ENCODE measurements around the gene AKR7A2.
"Not testable (repeated sequence)": the region's sequence is repeated elsewhere in the genome, so short reads cannot be mapped to it uniquely, and the experiment has no call there.

Gene AKR7A2

DNA sequence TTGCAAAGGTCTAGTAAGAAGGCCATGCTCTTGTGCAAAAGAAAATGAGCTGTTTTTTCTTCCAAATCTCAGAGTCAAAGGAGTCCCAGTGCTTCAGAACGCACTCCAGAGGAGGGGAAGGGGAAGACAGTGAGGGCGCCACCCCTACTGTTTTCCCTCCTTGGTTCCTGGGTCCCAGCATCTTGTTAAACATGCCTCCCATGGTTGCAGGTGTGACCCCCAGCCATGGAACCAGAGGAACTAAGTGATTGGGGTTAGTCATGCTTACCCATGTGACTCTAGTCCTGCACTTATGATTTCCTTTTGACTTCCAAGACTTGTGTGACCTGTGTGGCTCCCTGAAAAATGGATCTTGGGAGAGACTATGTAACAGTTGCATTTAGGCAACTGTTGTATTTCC is 17.3 kb downstream of the AKR7A2 start:
- H3K27me3 ChIP-seq (replicated peaks; ENCODE audit: control insufficient read depth, insufficient read depth, low read length), result no peaks in the 10 kb centered on the region
- TF ChIP-seq, protein P1, sequence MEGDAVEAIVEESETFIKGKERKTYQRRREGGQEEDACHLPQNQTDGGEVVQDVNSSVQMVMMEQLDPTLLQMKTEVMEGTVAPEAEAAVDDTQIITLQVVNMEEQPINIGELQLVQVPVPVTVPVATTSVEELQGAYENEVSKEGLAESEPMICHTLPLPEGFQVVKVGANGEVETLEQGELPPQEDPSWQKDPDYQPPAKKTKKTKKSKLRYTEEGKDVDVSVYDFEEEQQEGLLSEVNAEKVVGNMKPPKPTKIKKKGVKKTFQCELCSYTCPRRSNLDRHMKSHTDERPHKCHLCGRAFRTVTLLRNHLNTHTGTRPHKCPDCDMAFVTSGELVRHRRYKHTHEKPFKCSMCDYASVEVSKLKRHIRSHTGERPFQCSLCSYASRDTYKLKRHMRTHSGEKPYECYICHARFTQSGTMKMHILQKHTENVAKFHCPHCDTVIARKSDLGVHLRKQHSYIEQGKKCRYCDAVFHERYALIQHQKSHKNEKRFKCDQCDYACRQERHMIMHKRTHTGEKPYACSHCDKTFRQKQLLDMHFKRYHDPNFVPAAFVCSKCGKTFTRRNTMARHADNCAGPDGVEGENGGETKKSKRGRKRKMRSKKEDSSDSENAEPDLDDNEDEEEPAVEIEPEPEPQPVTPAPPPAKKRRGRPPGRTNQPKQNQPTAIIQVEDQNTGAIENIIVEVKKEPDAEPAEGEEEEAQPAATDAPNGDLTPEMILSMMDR (IDR thresholded peaks at IDR 0.05; ENCODE audit: insufficient read depth, low read length, poor library complexity, severe bottlenecking), result no peak
- no peaks in the 10 kb centered on the region for H3K36me3 ChIP-seq (ENCODE audit: control insufficient read depth, insufficient read depth, low read length)
- DNase-seq (ENCODE audit: extremely low read depth, insufficient read length), result no peak
- H3K4me3 ChIP-seq (replicated peaks; ENCODE audit: low read depth, low read length), result no peak overlapping the region

DNA sequence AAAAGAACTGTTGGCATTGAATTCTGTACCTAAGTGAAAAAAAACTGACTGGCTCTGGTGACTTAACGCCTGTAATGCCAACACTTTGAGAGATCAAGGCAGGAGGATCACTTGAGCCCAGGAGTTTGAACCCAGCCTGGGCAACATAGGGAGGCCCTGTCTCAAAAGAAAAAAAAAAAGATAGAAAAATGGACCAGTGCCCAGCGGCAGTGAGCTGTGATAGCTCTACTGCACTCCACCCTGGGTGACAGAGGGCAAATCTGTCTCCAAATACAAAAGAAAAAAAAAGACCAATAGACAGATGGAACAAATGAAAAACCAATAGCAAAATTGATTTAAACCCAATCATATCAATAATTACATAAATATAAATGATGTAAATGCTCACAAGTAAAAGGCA is 22.7 kb downstream of the AKR7A2 start:
- TF ChIP-seq, protein P1 (IDR thresholded peaks at IDR 0.05; ENCODE audit: insufficient read depth, low read length, poor library complexity, severe bottlenecking), result no peak
- no peaks in the 10 kb centered on the region for H3K27me3 ChIP-seq (replicated peaks; ENCODE audit: control insufficient read depth, insufficient read depth, low read length)
- no peak overlapping the region for H3K4me3 ChIP-seq (replicated peaks; ENCODE audit: low read depth, low read length)
- H3K36me3 ChIP-seq (ENCODE audit: control insufficient read depth, insufficient read depth, low read length), result no peaks in the 10 kb centered on the region
- DNase-seq (ENCODE audit: extremely low read depth, insufficient read length), result no peak

DNA sequence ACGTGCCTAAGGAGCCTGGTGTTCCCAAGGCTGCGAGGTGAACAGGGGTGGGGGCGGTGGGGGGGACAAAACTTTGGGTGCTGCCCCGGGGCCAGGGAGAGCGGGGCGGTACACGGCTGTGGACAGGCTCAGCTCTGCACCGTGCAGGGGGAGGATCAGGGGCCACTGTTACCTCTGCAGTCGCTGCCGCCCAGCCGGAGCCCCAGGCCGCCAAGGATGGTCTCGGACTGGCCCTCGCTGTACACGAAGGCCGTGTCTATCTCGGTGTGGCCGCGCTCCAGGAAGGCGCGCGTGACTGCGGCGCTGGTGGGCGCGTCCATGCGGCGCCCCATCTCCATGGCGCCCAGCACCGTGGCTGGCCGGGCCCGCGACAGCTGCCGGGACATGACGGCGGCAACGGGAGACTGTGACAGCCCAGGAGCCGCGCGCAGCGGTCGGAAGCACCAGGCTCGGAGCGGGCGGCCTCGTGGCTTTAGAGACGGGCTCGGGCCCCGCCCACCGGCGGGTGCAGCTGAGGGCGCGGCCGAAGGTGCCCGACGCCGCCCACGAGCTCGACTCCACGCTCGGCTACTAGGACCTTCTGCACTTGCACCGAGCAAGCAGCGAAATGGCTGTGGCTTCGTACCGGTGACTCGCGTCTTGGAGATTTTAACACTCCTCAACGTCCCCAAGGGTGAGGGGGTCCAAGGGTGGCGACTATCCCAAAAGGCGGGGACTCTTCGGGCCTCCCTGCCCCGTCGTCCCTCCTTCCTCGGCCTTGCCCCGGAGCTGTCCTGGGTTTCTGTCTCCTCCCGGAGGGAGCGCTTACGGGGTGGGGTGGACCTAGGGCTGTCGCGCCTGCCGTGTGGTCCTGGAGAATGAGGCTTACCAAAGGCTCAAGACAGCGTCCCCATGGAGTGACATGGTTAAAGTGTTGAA is 23.4 kb downstream of the AKR7A2 start, which contains the start of gene AKR7A3:
Gene AKR7A3, minus strand, starts transcription at position 447 of the 918 bp plus-strand sequence. Its CDS starts 61 bp downstream, at position 386.
- H3K36me3 ChIP-seq (ENCODE audit: control insufficient read depth, insufficient read depth, low read length); H3K27me3 ChIP-seq (replicated peaks; ENCODE audit: control insufficient read depth, insufficient read depth, low read length); H3K4me3 ChIP-seq (replicated peaks; ENCODE audit: low read depth, low read length): not testable (repeated sequence)
- peak; percentile 69 for DNase-seq (ENCODE audit: extremely low read depth, insufficient read length)

DNA sequence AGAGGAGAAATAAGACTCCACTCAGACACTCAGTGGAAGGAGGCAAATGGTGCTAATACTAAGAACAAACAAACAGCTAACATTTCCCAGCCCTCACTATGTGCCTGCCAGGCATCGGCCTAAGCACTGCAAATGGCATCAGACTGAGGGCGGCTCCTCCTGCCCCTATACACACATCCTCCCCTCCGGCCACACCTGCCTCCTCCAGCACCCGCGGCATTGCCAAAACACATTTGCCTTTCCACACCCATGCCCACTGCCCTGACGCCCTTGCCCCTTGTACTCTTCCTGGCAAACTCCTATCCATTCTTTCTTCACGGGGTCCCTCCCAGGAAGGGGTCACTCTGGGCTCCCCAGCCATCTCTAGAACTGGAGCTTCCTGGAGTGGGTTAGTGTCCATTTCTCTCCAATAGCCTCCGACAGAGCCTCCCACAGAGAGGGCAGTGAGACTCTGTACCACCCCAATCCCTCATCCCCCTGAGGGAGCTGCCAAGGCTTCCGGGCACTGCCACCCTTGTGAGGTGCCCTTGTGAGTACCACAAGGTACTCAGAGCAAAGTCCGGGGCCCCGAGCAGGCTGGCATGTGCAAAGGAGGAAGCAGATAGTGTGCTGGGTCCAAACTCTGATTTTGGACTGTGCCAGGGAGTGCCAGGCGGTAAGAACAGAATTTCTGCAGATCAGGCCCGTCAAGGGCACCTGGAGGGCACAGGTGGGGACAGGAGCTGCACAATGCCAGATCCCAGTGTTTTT is 24.3 kb downstream of the AKR7A2 start:
- TF ChIP-seq, protein P1 (IDR thresholded peaks at IDR 0.05; ENCODE audit: insufficient read depth, low read length, poor library complexity, severe bottlenecking), result no peak
- no peaks in the 10 kb centered on the region for H3K36me3 ChIP-seq (ENCODE audit: control insufficient read depth, insufficient read depth, low read length)
- no peak for DNase-seq (ENCODE audit: extremely low read depth, insufficient read length)
- no peak overlapping the region for H3K4me3 ChIP-seq (replicated peaks; ENCODE audit: low read depth, low read length)
- no peaks in the 10 kb centered on the region for H3K27me3 ChIP-seq (replicated peaks; ENCODE audit: control insufficient read depth, insufficient read depth, low read length)

DNA sequence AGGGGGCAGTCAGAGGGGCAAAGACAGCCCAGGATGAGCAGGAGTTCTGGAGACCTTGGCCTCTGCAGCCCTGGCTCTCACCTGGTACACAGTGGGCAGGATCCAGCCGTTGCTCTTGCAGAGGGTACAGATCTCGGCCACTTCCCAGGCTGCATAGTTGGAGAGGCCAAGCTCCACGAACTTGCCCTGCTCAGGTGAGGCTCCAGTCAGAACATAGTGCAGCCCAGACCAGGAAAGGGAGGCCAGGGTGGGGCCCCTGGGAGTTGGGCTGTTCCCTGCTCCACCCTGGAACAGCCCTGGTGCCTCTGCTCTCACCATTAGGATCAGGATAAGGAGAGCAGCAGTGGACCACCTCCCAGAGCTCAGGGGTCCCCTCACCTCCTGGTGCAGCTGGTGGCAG is 26.1 kb downstream of the AKR7A2 start:
- not testable (repeated sequence) for H3K36me3 ChIP-seq (ENCODE audit: control insufficient read depth, insufficient read depth, low read length); DNase-seq (ENCODE audit: extremely low read depth, insufficient read length); H3K27me3 ChIP-seq (replicated peaks; ENCODE audit: control insufficient read depth, insufficient read depth, low read length); H3K4me3 ChIP-seq (replicated peaks; ENCODE audit: low read depth, low read length)

DNA sequence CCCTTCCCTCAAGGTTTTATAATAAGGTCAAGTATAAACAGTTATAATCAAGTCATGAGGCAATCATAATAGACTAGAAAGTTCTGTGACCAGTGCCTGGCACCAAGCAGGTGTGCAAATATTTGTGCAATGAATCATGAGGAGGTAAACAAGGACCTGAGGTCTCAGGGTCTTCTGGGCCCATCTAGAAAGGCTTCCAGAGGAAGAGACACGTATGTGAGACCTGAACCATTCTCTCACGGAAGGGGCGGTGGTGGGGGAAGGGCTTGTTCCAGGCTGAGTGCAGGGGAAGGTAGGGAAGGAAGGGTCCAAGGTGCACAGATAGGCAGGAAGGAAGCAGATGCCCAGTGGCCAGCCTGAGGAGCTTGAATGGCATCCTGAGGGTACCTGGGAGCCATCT is 26.6 kb downstream of the AKR7A2 start:
- not testable (repeated sequence) for DNase-seq (ENCODE audit: extremely low read depth, insufficient read length); H3K27me3 ChIP-seq (replicated peaks; ENCODE audit: control insufficient read depth, insufficient read depth, low read length); H3K36me3 ChIP-seq (ENCODE audit: control insufficient read depth, insufficient read depth, low read length); H3K4me3 ChIP-seq (replicated peaks; ENCODE audit: low read depth, low read length)

DNA sequence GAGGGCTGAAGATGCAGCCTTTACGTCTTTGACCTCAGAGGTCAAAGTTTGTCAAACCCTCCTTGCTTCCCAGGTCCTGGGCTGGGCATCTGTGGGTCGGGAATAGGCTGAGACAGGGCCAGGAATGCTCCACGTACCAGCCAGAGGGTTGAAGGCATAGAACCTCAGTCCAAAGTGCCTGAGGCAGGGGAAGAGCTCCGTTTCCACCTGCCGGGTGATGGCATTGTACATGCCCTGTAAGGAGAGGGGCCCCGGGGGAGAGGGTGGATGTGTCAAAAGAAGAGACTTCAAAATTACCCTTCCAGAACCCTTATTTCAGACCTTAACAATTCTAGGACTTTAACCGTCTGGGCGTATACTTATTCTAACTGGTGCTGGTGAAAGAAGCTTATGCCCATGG is 27.1 kb downstream of the AKR7A2 start:
- TF ChIP-seq, protein P1 (IDR thresholded peaks at IDR 0.05; ENCODE audit: insufficient read depth, low read length, poor library complexity, severe bottlenecking), result no peak
- H3K27me3 ChIP-seq (replicated peaks; ENCODE audit: control insufficient read depth, insufficient read depth, low read length), result no peaks in the 10 kb centered on the region
- no peak for DNase-seq (ENCODE audit: extremely low read depth, insufficient read length)
- H3K36me3 ChIP-seq (ENCODE audit: control insufficient read depth, insufficient read depth, low read length), result no peaks in the 10 kb centered on the region
- no peak overlapping the region for H3K4me3 ChIP-seq (replicated peaks; ENCODE audit: low read depth, low read length)
